NB4 (cell line): Measurements from ENCODE around the gene PGGHG.

Experiments used
- MYC ChIP-seq: IDR thresholded peaks from 2 replicates; pipeline ENCODE4 v1.6.1; 2011; ENCODE audit warnings: low read depth, low read length
- TF ChIP-seq, protein P1 (sequence below): IDR thresholded peaks from one replicate; pipeline ENCODE4 v1.5.1; 2012; ENCODE audit warnings: low read depth, low read length

DNA sequence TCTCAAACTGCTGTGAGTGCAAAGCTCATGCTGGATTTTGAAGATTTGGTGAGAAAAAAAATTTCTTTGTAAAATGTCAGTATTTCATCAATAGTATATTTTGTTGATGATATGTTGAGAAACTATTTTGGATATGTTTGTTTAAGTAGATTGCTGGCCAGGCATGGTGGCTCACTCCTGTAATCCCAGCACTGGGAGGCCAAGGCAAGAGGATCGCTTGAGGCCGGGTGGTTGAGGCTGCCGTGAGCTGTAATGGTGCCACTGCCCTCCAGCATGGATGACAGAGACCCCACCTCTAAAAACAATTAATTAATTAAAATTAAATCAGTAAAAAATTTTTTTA, 38.6 kb downstream of the PGGHG start:
- TF ChIP-seq, protein P1, sequence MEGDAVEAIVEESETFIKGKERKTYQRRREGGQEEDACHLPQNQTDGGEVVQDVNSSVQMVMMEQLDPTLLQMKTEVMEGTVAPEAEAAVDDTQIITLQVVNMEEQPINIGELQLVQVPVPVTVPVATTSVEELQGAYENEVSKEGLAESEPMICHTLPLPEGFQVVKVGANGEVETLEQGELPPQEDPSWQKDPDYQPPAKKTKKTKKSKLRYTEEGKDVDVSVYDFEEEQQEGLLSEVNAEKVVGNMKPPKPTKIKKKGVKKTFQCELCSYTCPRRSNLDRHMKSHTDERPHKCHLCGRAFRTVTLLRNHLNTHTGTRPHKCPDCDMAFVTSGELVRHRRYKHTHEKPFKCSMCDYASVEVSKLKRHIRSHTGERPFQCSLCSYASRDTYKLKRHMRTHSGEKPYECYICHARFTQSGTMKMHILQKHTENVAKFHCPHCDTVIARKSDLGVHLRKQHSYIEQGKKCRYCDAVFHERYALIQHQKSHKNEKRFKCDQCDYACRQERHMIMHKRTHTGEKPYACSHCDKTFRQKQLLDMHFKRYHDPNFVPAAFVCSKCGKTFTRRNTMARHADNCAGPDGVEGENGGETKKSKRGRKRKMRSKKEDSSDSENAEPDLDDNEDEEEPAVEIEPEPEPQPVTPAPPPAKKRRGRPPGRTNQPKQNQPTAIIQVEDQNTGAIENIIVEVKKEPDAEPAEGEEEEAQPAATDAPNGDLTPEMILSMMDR: no peak
- TF ChIP-seq MYC: no peak
